ENCODE data around the gene TYW1. TPM values are rescaled to one million over a fixed set of nuclear protein-coding genes. Genes with fewer than 3 reads are reported as not detected.
A peak's percentile ranks its signal among the peaks of the same experiment; 100 is the strongest.
"Not testable (repeated sequence)": the region's sequence is repeated elsewhere in the genome, so short reads cannot be mapped to it uniquely, and the experiment has no call there.

Gene TYW1
- total RNA-seq, 2 experiments from 2014 or later = 15.4 to 16.4 TPM

- H3K9me3 Mint-ChIP-seq, H3K27me3 Mint-ChIP-seq, DNase-seq, POLR2A ChIA-PET, H3K4me1 Mint-ChIP-seq, H3K27ac Mint-ChIP-seq, H3K4me3 Mint-ChIP-seq: not testable (repeated sequence)
- CTCF ChIA-PET = interaction anchor here (0.6 kb wide), 1 partner anchor 1221 kb away, joined by 3 read pairs; no protein-coding TSS in a partner anchor
- H3K36me3 Mint-ChIP-seq (ENCODE audit: low read depth) = peaks cover 11% of the 10 kb centered on the region
Observed at GRCh38 chr7:67242871-67243270, 246.2 kb downstream of the TYW1 start.

- H3K27me3 Mint-ChIP-seq, POLR2A ChIA-PET, H3K4me3 Mint-ChIP-seq, CTCF ChIA-PET, H3K27ac Mint-ChIP-seq, H3K4me1 Mint-ChIP-seq, DNase-seq: not testable (repeated sequence)
- H3K9me3 Mint-ChIP-seq = peaks cover 10% of the 10 kb centered on the region
- H3K36me3 Mint-ChIP-seq (ENCODE audit: low read depth) = peaks cover 15% of the 10 kb centered on the region
Observed at GRCh38 chr7:67248364-67248763, 251.7 kb downstream of the TYW1 start.

- H3K4me3 Mint-ChIP-seq = no peak overlapping the region
- H3K27ac Mint-ChIP-seq = no peak overlapping the region
- H3K36me3 Mint-ChIP-seq (ENCODE audit: low read depth) = peaks cover 14% of the 10 kb centered on the region
- DNase-seq = no peak
- H3K9me3 Mint-ChIP-seq = peaks cover 9% of the 10 kb centered on the region
- no peaks in the 10 kb centered on the region for H3K4me1 Mint-ChIP-seq
- H3K27me3 Mint-ChIP-seq = no peaks in the 10 kb centered on the region
- CTCF ChIA-PET = no interaction called here
- POLR2A ChIA-PET = no interaction called here
Observed at GRCh38 chr7:67251986-67252558, 255.4 kb downstream of the TYW1 start.

- POLR2A ChIA-PET, H3K4me3 Mint-ChIP-seq, H3K4me1 Mint-ChIP-seq, H3K27me3 Mint-ChIP-seq, H3K9me3 Mint-ChIP-seq, CTCF ChIA-PET, DNase-seq, H3K27ac Mint-ChIP-seq: not testable (repeated sequence)
- peaks cover 13% of the 10 kb centered on the region for H3K36me3 Mint-ChIP-seq (ENCODE audit: low read depth)
Observed at GRCh38 chr7:67255076-67255475, 258.4 kb downstream of the TYW1 start.

GRCh38 chr7:67257779-67258178 lies 261.1 kb downstream of the TYW1 start:
- peaks cover 18% of the 10 kb centered on the region for H3K36me3 Mint-ChIP-seq (ENCODE audit: low read depth)
- CTCF ChIA-PET, H3K4me3 Mint-ChIP-seq, H3K9me3 Mint-ChIP-seq, H3K4me1 Mint-ChIP-seq, DNase-seq, H3K27me3 Mint-ChIP-seq, H3K27ac Mint-ChIP-seq, POLR2A ChIA-PET: not testable (repeated sequence)

GRCh38 chr7:67259363-67259762 lies 262.7 kb downstream of the TYW1 start:
- CTCF ChIA-PET, H3K27me3 Mint-ChIP-seq, POLR2A ChIA-PET, H3K9me3 Mint-ChIP-seq, H3K4me1 Mint-ChIP-seq, H3K4me3 Mint-ChIP-seq, H3K27ac Mint-ChIP-seq, DNase-seq: not testable (repeated sequence)
- peaks cover 15% of the 10 kb centered on the region for H3K36me3 Mint-ChIP-seq (ENCODE audit: low read depth)

GRCh38 chr7:67260166-67260586 lies 263.5 kb downstream of the TYW1 start:
- H3K27me3 Mint-ChIP-seq, H3K4me1 Mint-ChIP-seq, POLR2A ChIA-PET, H3K27ac Mint-ChIP-seq, H3K9me3 Mint-ChIP-seq, H3K4me3 Mint-ChIP-seq, CTCF ChIA-PET: not testable (repeated sequence)
- peak; percentile 10 for DNase-seq
- H3K36me3 Mint-ChIP-seq (ENCODE audit: low read depth) = peaks cover 14% of the 10 kb centered on the region

- POLR2A ChIA-PET, H3K4me1 Mint-ChIP-seq, H3K4me3 Mint-ChIP-seq, CTCF ChIA-PET, H3K9me3 Mint-ChIP-seq, H3K27me3 Mint-ChIP-seq, H3K27ac Mint-ChIP-seq, DNase-seq: not testable (repeated sequence)
- peaks cover 13% of the 10 kb centered on the region for H3K36me3 Mint-ChIP-seq (ENCODE audit: low read depth)
Observed at GRCh38 chr7:67264000-67264399, 267.4 kb downstream of the TYW1 start.

- DNase-seq; H3K36me3 Mint-ChIP-seq (ENCODE audit: low read depth); H3K27me3 Mint-ChIP-seq; H3K4me1 Mint-ChIP-seq; H3K27ac Mint-ChIP-seq; H3K4me3 Mint-ChIP-seq; H3K9me3 Mint-ChIP-seq; CTCF ChIA-PET; POLR2A ChIA-PET: not testable (repeated sequence)
Observed at GRCh38 chr7:67266070-67266469, 269.4 kb downstream of the TYW1 start.

GRCh38 chr7:67267914-67268313 lies 271.3 kb downstream of the TYW1 start:
- POLR2A ChIA-PET = no interaction called here
- CTCF ChIA-PET = no interaction called here
- H3K27ac Mint-ChIP-seq = no peak overlapping the region
- no peaks in the 10 kb centered on the region for H3K27me3 Mint-ChIP-seq
- DNase-seq = no peak
- H3K9me3 Mint-ChIP-seq = no peaks in the 10 kb centered on the region
- peaks cover 1% of the 10 kb centered on the region for H3K4me1 Mint-ChIP-seq
- H3K36me3 Mint-ChIP-seq (ENCODE audit: low read depth) = peaks cover 3% of the 10 kb centered on the region
- no peak overlapping the region for H3K4me3 Mint-ChIP-seq

GRCh38 chr7:67269916-67270315 lies 273.3 kb downstream of the TYW1 start:
- H3K36me3 Mint-ChIP-seq (ENCODE audit: low read depth); POLR2A ChIA-PET; H3K27me3 Mint-ChIP-seq; H3K9me3 Mint-ChIP-seq; CTCF ChIA-PET; H3K4me3 Mint-ChIP-seq; H3K4me1 Mint-ChIP-seq; H3K27ac Mint-ChIP-seq; DNase-seq: not testable (repeated sequence)

Small RNAs within 50 kb of the gene (microRNA-seq; reads per million reads assigned to microRNA genes)
- not detected for gene MIR4650-1 (ENCODE audit: borderline microRNAs expressed, borderline replicate concordance)

Other genes starting within 250 kb of the TYW1 start
- 100 to 1,000 TPM in 1 of 2 experiments, 10 to 100 TPM in 1; 85.0 to 104 TPM for gene TMEM248, start 75.6 kb upstream of the TYW1 start, total RNA-seq
- gene SBDS, start 1.2 kb upstream of the TYW1 start, total RNA-seq = 10 to 100 TPM; 34.2 to 37.8 TPM